ENCODE measurements around the gene NOC3L.

The NOC3L gene

GRCh38 chr10:94308866-94309265, 53.9 kb downstream of the NOC3L start:
- Mint-ChIP-seq H3K4me3 (no peak overlapping the region), H3K9me3 (no peaks in the 10 kb centered on the region), H3K27me3 (peaks cover 22% of the 10 kb centered on the region), H3K27ac (no peak overlapping the region), H3K36me3 (peaks cover 1% of the 10 kb centered on the region), H3K4me1 (no peaks in the 10 kb centered on the region)
- no peak for ATAC-seq (ENCODE audit: low read depth)
- DNase-seq (ENCODE audit: low spot score in 2 of 2): no peak

DNA sequence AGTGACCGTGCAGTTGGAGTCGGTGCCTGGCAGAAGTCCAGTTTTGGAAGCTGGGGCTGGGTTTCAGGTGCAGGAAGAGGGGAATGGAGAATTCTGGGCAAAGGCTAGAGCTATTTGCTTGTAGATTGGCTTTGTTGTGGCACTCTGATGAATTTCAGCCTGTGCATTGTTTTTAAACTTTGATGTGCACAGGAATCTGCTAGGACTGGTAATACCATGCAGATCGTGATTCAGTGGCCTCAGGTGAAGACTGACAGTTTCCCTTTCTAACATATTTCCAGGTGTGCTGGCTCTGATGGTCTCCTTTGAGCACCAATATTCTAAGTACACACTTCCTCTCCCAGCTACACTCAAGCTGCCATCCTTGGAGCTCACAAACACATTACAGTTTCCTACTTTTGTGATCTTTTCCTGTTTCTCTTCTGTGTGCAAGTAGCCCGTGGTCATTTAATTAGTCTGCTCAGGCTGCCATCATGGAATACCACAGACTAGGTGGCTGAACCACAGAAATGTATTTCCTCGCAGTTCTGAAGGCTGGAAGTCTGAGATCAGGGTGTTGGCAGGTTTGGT, 55.6 kb downstream of the NOC3L start:
- Mint-ChIP-seq H3K36me3 (peaks cover 1% of the 10 kb centered on the region), H3K27ac (no peak overlapping the region), H3K27me3 (peaks cover 25% of the 10 kb centered on the region), H3K4me1 (no peaks in the 10 kb centered on the region), H3K9me3 (no peaks in the 10 kb centered on the region), H3K4me3 (no peak overlapping the region)
- no peak for ATAC-seq (ENCODE audit: low read depth)
- no peak for DNase-seq (ENCODE audit: low spot score in 2 of 2)

GRCh38 chr10:94303929-94304328, 58.8 kb downstream of the NOC3L start:
- H3K9me3 Mint-ChIP-seq: no peaks in the 10 kb centered on the region
- H3K4me1 Mint-ChIP-seq: peaks cover 2% of the 10 kb centered on the region
- peaks cover 19% of the 10 kb centered on the region for H3K27me3 Mint-ChIP-seq
- H3K36me3 Mint-ChIP-seq: no peaks in the 10 kb centered on the region
- no peak overlapping the region for H3K27ac Mint-ChIP-seq
- ATAC-seq (ENCODE audit: low read depth): no peak
- H3K4me3 Mint-ChIP-seq: no peak overlapping the region
- DNase-seq (ENCODE audit: low spot score in 2 of 2): no peak

DNA sequence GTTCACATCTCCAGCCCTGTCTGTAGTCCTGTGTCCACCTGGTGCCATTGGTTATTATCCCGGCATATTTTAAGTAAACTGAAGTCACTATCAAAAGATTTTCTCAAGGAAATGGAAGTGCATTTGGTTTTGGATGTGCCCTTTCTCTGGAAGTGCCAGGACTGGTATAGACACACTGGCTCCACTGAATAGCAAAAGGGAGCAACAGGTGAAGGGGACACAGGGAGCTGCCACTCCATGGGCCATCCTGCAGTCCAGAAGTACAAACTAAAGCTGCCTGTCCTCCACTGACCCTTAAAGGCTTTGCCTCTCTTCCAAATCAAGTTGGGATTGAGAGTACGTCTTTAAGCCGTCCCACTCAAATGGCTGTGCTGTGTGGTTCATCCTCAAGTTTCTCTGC, 62.7 kb downstream of the NOC3L start:
- Mint-ChIP-seq H3K27ac (no peak overlapping the region), H3K36me3 (no peaks in the 10 kb centered on the region), H3K4me3 (no peak overlapping the region), H3K27me3 (peaks cover 14% of the 10 kb centered on the region), H3K9me3 (no peaks in the 10 kb centered on the region), H3K4me1 (peaks cover 2% of the 10 kb centered on the region)
- ATAC-seq (ENCODE audit: low read depth): no peak
- no peak for DNase-seq (ENCODE audit: low spot score in 2 of 2)

GRCh38 chr10:94299417-94299816, 63.3 kb downstream of the NOC3L start:
- Mint-ChIP-seq H3K27ac (no peak overlapping the region), H3K9me3 (no peaks in the 10 kb centered on the region), H3K27me3 (peaks cover 13% of the 10 kb centered on the region), H3K4me3 (no peak overlapping the region), H3K4me1 (peaks cover 2% of the 10 kb centered on the region), H3K36me3 (no peaks in the 10 kb centered on the region)
- ATAC-seq (ENCODE audit: low read depth) (no peak), DNase-seq (ENCODE audit: low spot score in 2 of 2) (no peak)

DNA sequence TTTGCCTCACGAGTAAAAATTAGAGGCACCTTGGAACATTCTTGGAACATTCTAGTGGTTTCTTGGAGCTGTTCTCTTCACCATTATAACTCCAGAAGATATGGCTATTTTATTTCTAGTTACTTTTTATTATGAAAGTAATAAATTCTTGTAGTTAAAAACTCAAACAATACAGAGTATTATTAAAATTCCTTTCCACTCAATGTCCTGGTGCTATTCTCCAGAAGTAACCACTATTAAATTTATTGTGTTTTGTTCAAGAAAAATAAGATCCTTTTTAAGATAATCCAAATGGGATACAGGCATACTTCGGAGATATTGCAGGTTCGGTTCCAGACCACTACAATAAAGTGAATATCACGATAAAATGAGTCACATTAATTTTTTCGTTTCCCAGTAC, 68.6 kb downstream of the NOC3L start:
- no peak overlapping the region for H3K27ac Mint-ChIP-seq
- no peaks in the 10 kb centered on the region for H3K36me3 Mint-ChIP-seq
- no peaks in the 10 kb centered on the region for H3K9me3 Mint-ChIP-seq
- H3K4me1 Mint-ChIP-seq: peaks cover under 1% of the 10 kb centered on the region
- DNase-seq (ENCODE audit: low spot score in 2 of 2): no peak
- H3K4me3 Mint-ChIP-seq: no peak overlapping the region
- no peak for ATAC-seq (ENCODE audit: low read depth)
- peaks cover 13% of the 10 kb centered on the region for H3K27me3 Mint-ChIP-seq

DNA sequence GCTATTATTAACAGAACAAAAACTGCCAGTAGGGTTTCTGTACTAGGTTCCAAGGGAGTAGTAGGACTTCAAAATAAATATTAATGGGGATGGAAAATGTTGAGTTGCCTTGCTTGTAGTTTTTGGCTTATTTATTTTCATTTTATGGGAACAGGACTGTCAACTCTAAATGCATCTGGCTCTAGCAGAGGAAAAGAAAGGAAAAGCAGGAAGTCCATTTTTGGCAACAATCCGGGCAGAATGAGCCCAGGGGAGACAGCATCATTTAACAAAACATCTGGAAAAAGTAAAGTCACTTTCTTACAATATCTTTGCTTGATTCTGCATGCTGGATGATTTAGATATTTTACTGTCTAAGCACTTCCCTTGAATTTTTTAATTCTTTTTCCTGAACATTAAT, 69.4 kb downstream of the NOC3L start:
- Mint-ChIP-seq H3K27me3 (peaks cover 10% of the 10 kb centered on the region), H3K9me3 (no peaks in the 10 kb centered on the region), H3K4me1 (no peaks in the 10 kb centered on the region), H3K36me3 (no peaks in the 10 kb centered on the region), H3K27ac (no peak overlapping the region), H3K4me3 (no peak overlapping the region)
- no peak for ATAC-seq (ENCODE audit: low read depth)
- no peak for DNase-seq (ENCODE audit: low spot score in 2 of 2)

- Mint-ChIP-seq H3K36me3 (no peaks in the 10 kb centered on the region), H3K9me3 (no peaks in the 10 kb centered on the region), H3K4me3 (no peak overlapping the region), H3K4me1 (no peaks in the 10 kb centered on the region), H3K27ac (no peak overlapping the region), H3K27me3 (peaks cover 12% of the 10 kb centered on the region)
- no peak for DNase-seq (ENCODE audit: low spot score in 2 of 2)
- no peak for ATAC-seq (ENCODE audit: low read depth)
These were observed 70.2 kb downstream of the NOC3L start for GRCh38 chr10:94292434-94293090.

DNA sequence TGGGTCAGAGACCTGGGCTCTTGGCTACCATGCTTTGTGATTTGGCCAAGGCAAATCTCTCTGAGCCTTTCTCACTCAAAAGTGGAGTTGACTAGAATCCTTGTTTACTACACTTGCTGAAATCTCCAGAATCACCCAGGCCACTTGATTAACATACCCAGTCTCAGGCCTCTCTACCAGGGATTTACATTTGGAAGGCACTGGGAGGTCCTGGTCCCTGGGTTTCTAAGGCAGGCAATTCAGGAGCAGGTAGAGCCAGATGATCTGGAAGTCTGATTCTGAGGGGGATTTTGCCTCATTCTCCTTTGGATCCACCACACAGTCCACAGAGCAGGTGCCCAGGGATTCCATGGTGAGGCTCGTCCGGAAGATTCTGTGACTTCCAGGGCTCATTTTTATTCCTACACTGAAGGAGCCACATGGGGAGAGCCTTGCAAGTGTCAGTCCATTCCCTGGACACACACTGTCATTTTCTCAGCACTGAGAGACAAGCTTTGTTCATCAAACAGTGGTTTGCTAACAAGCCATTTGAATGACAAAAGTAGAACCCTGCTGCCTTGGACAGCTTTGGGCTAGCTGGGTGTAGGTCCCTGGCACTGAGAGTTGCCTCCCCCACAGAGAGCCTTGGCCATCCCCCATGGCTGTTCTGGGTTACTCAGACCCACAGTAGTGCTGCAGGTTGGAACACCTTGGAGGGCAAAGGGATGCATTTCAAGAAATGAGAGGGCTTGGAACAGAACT, 74.2 kb downstream of the NOC3L start:
- Mint-ChIP-seq H3K27me3 (peaks cover 7% of the 10 kb centered on the region), H3K4me3 (no peak overlapping the region), H3K4me1 (no peaks in the 10 kb centered on the region), H3K9me3 (no peaks in the 10 kb centered on the region), H3K27ac (no peak overlapping the region), H3K36me3 (no peaks in the 10 kb centered on the region)
- ATAC-seq (ENCODE audit: low read depth): no peak
- no peak for DNase-seq (ENCODE audit: low spot score in 2 of 2)

GRCh38 chr10:94287336-94287735, 75.4 kb downstream of the NOC3L start:
- H3K36me3 Mint-ChIP-seq: no peaks in the 10 kb centered on the region
- no peak for DNase-seq (ENCODE audit: low spot score in 2 of 2)
- H3K9me3 Mint-ChIP-seq: no peaks in the 10 kb centered on the region
- H3K27me3 Mint-ChIP-seq: peaks cover 11% of the 10 kb centered on the region
- H3K4me1 Mint-ChIP-seq: no peaks in the 10 kb centered on the region
- no peak overlapping the region for H3K4me3 Mint-ChIP-seq
- H3K27ac Mint-ChIP-seq: no peak overlapping the region
- no peak for ATAC-seq (ENCODE audit: low read depth)

DNA sequence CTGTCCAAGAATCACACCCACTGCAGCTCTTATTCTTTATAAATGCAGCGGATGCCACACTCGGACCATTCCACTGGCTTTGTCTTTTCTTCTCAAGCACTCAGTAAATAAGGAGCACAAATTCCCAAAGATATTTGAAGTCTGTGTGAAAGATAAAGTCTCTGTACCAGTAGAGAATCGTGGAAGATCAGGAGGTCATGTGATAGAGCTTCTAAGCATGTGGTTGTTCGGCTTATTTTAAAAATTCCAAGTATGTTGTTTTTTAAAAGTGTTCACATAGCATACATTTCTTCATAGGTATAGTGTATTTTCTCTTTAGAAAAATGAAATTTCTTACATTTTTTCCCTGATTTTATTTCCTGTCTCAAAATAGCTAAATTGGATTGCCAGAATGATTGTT, 75.8 kb downstream of the NOC3L start:
- ATAC-seq (ENCODE audit: low read depth) (no peak), DNase-seq (ENCODE audit: low spot score in 2 of 2) (no peak)
- H3K4me3 Mint-ChIP-seq: no peak overlapping the region
- peaks cover 11% of the 10 kb centered on the region for H3K27me3 Mint-ChIP-seq
- H3K36me3 Mint-ChIP-seq: no peaks in the 10 kb centered on the region
- no peak overlapping the region for H3K27ac Mint-ChIP-seq
- H3K4me1 Mint-ChIP-seq: no peaks in the 10 kb centered on the region
- no peaks in the 10 kb centered on the region for H3K9me3 Mint-ChIP-seq

- DNase-seq (ENCODE audit: low spot score in 2 of 2) (no peak), ATAC-seq (ENCODE audit: low read depth) (no peak)
- H3K4me1 Mint-ChIP-seq: peaks cover under 1% of the 10 kb centered on the region
- H3K27ac Mint-ChIP-seq: no peak overlapping the region
- H3K36me3 Mint-ChIP-seq: no peaks in the 10 kb centered on the region
- H3K27me3 Mint-ChIP-seq: peaks cover 7% of the 10 kb centered on the region
- no peaks in the 10 kb centered on the region for H3K9me3 Mint-ChIP-seq
- no peak overlapping the region for H3K4me3 Mint-ChIP-seq
These were observed 77.5 kb downstream of the NOC3L start for GRCh38 chr10:94285271-94285670.

Data from memory B cell (primary cell).